Upper lobe of left lung (tissue), 4 donors: ENCODE results near the gene OTUD4.

Source experiments
- CTCF ChIP-seq, 6 experiments: fragments of 450-650 bp in 4 of 6; fragments of 200-600 bp in 2 of 6; sonication (generic) in 2 of 6; IDR thresholded peaks; one replicate each; pipeline ENCODE4 v1.5.1; 2016 to 2019; ENCODE audit warnings: antibody characterized with exemption in 6 of 6
- POLR2A ChIP-seq, 4 donors: fragments of 450-650 bp; IDR thresholded peaks; one replicate each; pipeline ENCODE4 v1.5.1; 2016 to 2017; ENCODE audit warnings: antibody characterized with exemption in 4 of 4, mild to moderate bottlenecking in 2 of 4
- POLR2AphosphoS5 ChIP-seq, 2 donors: sonication (generic); formaldehyde crosslinking; IDR thresholded peaks; one replicate each; pipeline ENCODE4 v1.5.1; 2017; ENCODE audit warnings: antibody characterized with exemption in 2 of 2

GRCh38 chr4:145155268-145155870, 25.0 kb downstream of the OTUD4 start:
- TF ChIP-seq POLR2AphosphoS5 (IDR thresholded peaks at IDR 0.05) (no peak), CTCF (IDR thresholded peaks at IDR 0.05) (no peak), POLR2A (IDR thresholded peaks at IDR 0.05) (no peak)
